ENCODE measurements around the gene OTUD5.

OTUD5 gene

DNA sequence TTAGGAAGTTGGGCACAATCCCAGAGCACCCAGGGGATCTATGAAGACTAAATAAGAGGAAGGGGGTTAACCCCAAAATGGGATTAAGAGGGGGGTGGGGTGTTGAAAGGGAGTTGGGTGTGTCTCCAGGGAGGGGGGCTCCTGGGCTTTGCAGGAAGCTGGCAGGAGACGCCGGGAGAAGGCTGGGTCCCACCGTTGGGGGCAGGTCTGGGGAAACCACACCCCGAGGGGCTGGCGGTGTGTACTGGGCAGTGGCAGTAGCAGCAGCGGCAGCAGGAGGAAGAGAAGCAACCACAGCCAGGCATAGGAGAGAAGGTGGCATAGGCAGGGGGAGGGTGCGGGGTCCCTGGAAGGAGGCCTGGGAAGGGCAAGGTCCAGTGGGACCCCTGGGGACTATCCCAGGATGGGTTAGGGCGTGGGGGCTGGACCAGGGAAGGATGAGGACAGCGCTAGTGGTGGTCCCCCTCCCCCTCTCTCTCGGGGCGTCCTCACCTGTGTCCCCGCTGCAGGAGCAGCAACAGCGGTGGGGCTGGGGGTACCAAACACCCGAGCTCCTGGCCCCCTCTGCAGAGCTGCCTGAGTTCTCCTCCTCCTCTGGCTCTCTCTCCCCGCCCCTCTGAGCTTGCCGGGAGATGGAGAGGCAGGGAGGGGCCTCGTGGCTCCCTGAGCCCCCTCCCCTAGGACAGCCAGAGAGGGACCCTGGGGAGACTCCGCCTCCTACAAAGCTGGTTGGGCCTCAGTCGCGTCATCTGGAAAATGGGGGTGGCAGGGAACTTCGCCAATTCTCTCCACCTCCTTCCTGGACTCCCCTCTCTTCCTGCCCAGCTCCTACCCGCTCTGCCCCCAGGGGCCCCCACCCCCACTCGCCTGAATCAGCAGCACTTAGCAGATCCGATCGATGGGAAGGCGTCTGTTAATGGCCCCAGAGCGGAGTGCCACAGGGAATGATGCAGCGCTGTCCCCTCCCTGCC lies 14.1 kb upstream of the OTUD5 start, which contains the start of gene KCND1:
Gene KCND1 (minus strand): TSS at position 596 of the 971 bp plus-strand sequence. CDS start 1,573 bp downstream, outside the sequence.
- no peak for DNase-seq

DNA sequence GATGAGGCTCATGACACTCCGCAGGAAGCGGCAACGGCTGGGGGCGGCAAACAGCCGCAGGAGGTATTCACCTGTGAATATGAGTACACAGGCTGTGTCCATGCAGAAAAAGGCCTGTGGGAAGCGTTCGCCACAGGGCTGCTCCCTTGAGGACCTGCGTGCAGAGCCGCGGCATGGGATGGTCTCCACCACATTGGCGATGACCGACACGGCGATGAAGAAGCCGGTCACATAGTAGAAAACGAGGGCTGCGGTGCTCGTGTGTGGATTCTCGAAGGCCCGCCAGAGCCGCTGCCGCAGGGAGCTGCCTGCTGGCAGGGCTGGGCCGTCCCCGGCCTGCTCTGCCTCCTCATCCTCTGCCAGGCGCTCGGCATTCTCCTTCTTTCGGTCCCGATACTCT lies 12.1 kb upstream of the OTUD5 start:
- DNase-seq = no peak

- DNase-seq = no peak
Observed at GRCh38 chrX:48968377-48968776, 11.0 kb upstream of the OTUD5 start.

DNA sequence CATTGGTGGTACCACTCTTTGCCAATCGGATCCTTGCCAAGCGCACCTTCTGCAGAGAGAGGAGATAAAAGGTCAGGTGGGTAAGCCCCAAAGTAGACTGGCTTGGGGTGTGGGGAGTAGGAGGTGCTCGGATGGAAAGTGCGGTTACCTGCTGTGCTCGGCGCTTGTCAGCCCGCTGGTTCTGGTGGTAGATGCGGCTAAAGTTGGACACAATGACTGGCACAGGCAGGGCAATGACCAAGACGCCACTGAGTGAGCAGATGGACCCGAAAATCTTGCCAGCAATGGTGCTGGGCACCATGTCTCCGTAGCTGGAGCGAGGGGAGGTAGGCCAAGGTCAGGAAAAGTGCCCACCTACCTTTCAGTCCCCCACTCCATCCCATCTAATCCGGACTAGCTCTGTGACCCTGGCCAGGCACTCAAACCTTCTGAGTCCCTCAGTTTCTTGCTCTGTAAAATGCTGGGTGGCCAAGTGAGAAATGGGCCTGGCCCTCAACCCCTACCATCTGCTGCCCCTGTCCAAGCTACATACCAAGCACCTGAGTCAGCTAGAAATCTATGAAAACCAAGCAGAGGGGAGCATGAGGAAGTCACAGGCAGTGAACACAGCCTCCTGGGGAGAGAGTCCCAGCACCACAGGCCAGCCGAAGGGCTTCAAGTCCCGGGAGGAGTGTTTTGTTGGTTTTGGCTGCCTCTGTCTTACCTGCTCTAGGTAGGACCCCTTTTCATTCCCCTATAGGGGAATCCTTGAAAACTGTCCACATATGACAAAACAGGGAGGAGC lies 9.6 kb upstream of the OTUD5 start:
- no peak for DNase-seq

DNA sequence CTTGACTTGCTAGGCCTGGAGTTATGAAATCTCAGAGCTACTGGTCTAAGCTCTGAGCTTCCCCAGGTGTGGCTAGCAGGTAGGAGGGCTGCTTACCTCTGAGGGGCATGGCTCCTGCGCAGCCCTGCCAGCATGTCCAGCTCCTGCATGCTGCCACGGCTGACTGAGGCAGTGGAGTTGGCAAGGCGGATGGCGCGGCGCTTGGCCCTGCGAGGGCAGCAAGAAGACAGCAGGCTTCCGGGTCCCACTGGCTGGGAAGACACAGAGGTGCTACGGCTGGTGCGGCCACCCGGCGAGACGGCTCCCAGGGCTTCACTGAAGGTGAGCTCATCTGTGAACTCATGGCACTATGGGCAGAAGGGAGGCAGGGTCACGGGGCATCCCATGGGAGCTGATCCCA lies 8.6 kb upstream of the OTUD5 start:
- DNase-seq = no peak

DNA sequence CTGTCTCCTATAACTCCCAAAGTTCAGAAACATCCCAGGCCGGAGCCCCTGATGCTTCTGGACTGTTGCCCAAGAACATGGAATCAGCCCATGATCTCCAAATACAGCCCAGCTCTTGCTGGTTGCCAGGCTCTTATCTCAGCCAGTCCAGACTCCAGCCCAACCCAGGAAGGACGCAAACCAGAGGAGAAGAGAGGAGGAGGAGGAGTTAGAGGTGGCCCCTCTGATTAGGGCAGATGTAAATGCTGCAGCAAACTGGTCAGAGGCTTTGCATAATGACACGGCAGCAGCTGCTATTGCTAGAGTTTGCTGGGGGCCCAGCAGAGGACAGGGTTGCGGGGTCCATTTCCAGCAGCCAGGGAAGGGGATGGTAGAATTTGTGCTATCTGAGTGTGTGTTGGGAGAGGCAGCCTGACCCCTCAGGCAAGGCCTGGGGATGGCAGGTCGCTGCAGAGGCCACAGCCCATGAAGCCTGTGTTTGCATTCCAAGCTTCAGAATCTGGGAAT lies 4.2 kb upstream of the OTUD5 start:
- no peak for DNase-seq

GRCh38 chrX:48960291-48960690 lies 2.9 kb upstream of the OTUD5 start:
- DNase-seq = no peak

DNA sequence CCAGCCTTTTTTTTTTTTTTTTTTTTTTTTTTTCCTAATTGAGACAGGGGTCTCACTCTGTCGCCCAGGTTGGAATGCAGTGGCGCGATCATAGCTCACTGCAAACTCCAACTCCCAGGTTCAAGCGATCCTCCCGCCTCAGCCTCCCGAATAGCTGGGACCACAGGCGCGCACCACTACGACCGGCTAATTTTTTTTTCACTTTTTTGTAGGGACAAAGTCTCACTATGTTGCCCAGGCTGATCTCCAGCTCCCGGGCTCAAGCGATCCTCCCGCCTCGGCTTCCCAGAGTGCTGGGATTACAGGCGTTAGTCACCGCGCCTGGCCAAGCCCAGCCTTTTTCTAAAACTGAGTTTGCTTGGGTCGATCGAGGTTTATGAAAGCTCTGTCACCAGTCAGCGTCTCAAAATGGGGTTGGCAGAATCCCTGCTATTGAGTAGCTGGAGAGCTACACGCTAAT lies 1.3 kb upstream of the OTUD5 start:
- DNase-seq = no peak

- DNase-seq = peak; percentile 85
Observed at GRCh38 chrX:48957827-48958634, 624 bp upstream of the OTUD5 start.

DNA sequence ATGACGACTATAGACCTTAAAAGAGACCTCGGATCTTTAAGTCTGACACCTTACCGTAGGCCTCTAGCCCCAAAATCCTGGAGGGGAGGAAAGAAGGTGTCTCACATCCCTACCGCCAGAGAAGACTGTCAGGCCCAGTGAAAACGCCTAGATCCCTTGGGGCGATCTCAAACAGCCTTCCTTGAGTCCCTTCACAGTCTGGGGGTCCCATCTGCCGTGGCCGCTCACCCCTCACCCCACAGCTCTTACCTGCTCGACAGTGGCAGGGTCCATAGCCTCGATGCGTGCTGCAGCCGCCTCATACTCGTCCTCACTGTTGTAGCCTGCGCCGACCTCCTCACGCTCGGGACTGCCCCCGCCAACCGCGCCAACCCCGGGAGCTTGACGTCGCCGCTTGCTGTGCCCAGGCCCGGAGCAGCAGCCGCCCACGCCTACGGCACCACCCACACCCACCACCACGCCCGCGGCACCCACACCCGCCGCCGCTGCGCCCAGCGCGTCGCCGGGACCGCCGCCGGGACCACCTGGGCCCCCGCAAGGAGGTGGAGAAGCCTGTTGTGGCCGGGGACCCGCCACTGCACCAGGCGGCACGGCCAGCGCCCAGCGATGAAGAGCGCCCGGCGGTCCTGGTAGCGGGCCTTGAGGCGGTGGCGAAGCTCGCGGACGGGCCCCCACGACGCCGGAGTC lies 536 bp downstream of the OTUD5 start:
- peak; percentile 56 for DNase-seq

GRCh38 chrX:48948589-48948988 lies 8.8 kb downstream of the OTUD5 start:
- DNase-seq = no peak

- DNase-seq = peak; percentile 35
Observed at GRCh38 chrX:48945517-48946348, 11.7 kb downstream of the OTUD5 start.

DNA sequence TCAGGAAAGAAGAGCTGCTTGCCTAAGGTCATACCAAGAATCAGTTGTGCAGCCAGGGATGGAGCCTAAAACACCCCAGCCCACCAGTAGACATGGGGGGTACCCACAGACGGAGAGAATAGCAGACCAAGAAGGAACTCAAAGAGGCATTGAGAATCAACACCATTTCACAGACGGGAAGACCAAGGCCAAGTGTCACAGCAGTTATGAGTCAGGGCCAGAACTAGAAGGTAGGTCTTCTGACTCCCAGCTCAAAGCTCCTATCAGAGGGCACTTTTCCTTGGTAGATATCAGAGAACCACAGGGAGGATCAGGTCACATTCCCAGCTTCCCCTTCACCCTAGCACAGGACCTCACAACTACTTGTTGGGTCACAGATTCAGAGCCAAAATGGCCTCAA lies 14.5 kb downstream of the OTUD5 start:
- DNase-seq = no peak

- DNase-seq = no peak
Observed at GRCh38 chrX:48940404-48940955, 16.9 kb downstream of the OTUD5 start.

- DNase-seq = no peak
Observed at GRCh38 chrX:48939524-48940228, 17.7 kb downstream of the OTUD5 start.

- DNase-seq = peak; percentile 50
Observed at GRCh38 chrX:48938721-48939425, 18.5 kb downstream of the OTUD5 start.

DNA sequence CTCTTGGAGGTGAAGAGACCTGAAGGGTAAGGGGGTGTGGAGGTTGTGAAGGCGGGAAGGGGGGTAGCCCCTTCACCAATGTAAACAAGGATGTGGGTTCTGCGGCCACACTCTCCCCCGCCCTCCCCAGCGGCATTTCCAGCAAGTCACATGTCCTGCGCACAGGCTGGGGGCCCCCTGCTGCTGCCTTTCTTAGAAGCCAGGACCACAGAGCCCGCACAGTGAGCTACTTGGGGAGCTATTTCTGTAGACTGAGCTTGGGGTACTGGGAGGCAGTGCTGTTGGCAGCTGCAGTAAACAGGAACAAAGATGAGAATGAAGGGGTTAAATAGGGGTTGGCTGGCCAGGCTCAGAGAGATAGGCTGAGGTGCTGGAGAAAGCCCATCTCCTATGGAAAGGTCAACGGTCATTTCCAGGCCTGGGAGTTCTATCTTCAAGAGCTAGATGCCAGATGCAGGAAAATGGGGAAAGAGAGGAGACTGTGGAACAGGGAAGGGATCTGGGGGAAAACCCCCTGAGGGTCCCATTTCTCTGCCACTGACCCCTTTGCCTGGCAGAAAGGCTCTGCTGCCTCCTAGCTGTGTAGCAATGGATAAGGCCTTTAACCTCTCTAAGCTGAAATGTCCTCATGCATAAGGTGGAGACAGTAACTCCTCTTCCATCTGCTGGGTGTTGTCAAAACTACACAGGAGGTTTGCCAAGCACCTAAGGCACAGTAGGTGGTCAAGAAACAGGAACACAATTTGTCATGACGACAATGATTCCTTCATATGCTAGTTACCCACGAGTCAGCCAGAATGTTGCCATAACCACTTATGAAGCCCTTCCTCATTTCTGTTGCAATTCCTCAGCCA lies 20.1 kb downstream of the OTUD5 start:
- DNase-seq = peak; percentile 73

GRCh38 chrX:48936429-48937053 lies 20.9 kb downstream of the OTUD5 start:
- no peak for DNase-seq
